HepG2 (cell line): ENCODE results near the gene ERFL. TPM values are rescaled to one million over a fixed set of nuclear protein-coding genes. Genes with fewer than 3 reads are reported as not detected.

Source experiments
- CENPX ChIP-seq: sonication (generic); formaldehyde crosslinking; IDR thresholded peaks from 2 replicates; pipeline ENCODE4 v1.9.0; 2021; ENCODE audit warnings: mild to moderate bottlenecking, missing genetic modification reagents, moderate library complexity
- GABPA ChIP-seq, 2 experiments: IDR thresholded peaks; 2 replicates each; pipeline ENCODE4 v1.6.1; 2011 to 2016; ENCODE audit warnings: low read depth in 2 of 2, low read length in 1 of 2, missing biosample characterization in 1 of 2, missing genetic modification characterization in 1 of 2
- GLMP ChIP-seq: sonication (generic); formaldehyde crosslinking; IDR thresholded peaks from 2 replicates; pipeline ENCODE4 v1.9.0; 2021; ENCODE audit warnings: missing genetic modification reagents, mild to moderate bottlenecking, borderline replicate concordance
- GZF1 ChIP-seq: sonication (generic); formaldehyde crosslinking; IDR thresholded peaks from 2 replicates; pipeline ENCODE4 v1.5.1; 2020; ENCODE audit warnings: mild to moderate bottlenecking, missing genetic modification reagents
- NR2F6 ChIP-seq, 2 experiments: IDR thresholded peaks; 2 replicates each; pipeline ENCODE4 v1.6.1; 2016; ENCODE audit warnings: antibody characterized with exemption in 1 of 2, mild to moderate bottlenecking in 1 of 2
- SETDB1 ChIP-seq: sonication (generic); formaldehyde crosslinking; IDR thresholded peaks from 2 replicates; pipeline ENCODE4 v1.5.1; 2020; ENCODE audit warnings: missing genetic modification reagents, mild to moderate bottlenecking, borderline replicate concordance
- TBP ChIP-seq: sonication (generic); formaldehyde crosslinking; IDR thresholded peaks from 2 replicates; pipeline ENCODE4 v1.5.0; 2020; ENCODE audit warnings: missing genetic modification reagents
- TFE3 ChIP-seq: IDR thresholded peaks from 2 replicates; pipeline ENCODE4 v1.6.1; 2016
- TIGD3 ChIP-seq: sonication (generic); formaldehyde crosslinking; IDR thresholded peaks from 2 replicates; pipeline ENCODE4 v1.5.1; 2020; ENCODE audit warnings: mild to moderate bottlenecking, missing genetic modification reagents, borderline replicate concordance
- YY1 ChIP-seq: IDR thresholded peaks from 2 replicates; pipeline ENCODE4 v1.6.1; 2011; ENCODE audit warnings: low read length, low read depth, moderate library complexity, mild to moderate bottlenecking; ENCODE audit not compliant: insufficient read depth, insufficient replicate concordance
- ZBTB4 ChIP-seq: sonication (generic); formaldehyde crosslinking; IDR thresholded peaks from 2 replicates; pipeline ENCODE4 v1.4.0; 2020; ENCODE audit warnings: missing genetic modification reagents, mild to moderate bottlenecking, borderline replicate concordance
- ZNF292 ChIP-seq: sonication (generic); formaldehyde crosslinking; IDR thresholded peaks from 2 replicates; pipeline ENCODE4 v1.8.1; 2022; ENCODE audit warnings: mild to moderate bottlenecking, low read depth, missing genetic modification reagents, borderline replicate concordance
- ZNF513 ChIP-seq: sonication (generic); formaldehyde crosslinking; conservative IDR thresholded peaks from 2 replicates; pipeline ENCODE4 v1.5.0; 2020; ENCODE audit warnings: missing genetic modification reagents
- ZNF710 ChIP-seq: sonication (generic); formaldehyde crosslinking; IDR thresholded peaks from 2 replicates; pipeline ENCODE4 v1.5.0; 2020; ENCODE audit warnings: mild to moderate bottlenecking, missing genetic modification reagents, borderline replicate concordance
- ZNF792 ChIP-seq: IDR thresholded peaks from 2 replicates; pipeline ENCODE4 v1.6.1; 2016
- ZNF891 ChIP-seq: sonication (generic); formaldehyde crosslinking; IDR thresholded peaks from 2 replicates; pipeline ENCODE4 v1.5.0; 2020; ENCODE audit warnings: mild to moderate bottlenecking, missing genetic modification reagents
- polyA plus RNA-seq, 8 experiments: library from polyadenylated mRNA; depleted of rRNA in 3 of 8; stranded (reverse) in 7 of 8; unstranded in 1 of 8; fragments of >200 nt; fragmentation: Illumina TruSeq in 4 of 8; extraction: Trizol in 4 of 8; gene quantifications; 2 replicates each; pipeline versions ENCODE4 v1.2.1 to v1.2.3, GENCODE V29; 2011 to 2016; ENCODE audit warnings: low read depth in 4 of 8, missing spikeins in 1 of 8, mixed read lengths in 1 of 8; ENCODE audit not compliant: insufficient read depth in 1 of 8
- total RNA-seq, 5 experiments: library from RNA; depleted of rRNA; stranded (reverse); fragments of >200 nt; fragmentation: Illumina TruSeq; extraction: Trizol; gene quantifications; 2 replicates each; pipeline ENCODE4 v1.2.3, GENCODE V29; 2016; ENCODE audit warnings: low read depth in 1 of 5

Gene ERFL
- total and polyA plus RNA-seq, 2 of the 13 experiments (the other 11 are each of a cell fraction or from before 2014, with no cell fraction given) = not detected

- TF ChIP-seq TFE3 (CRISPR knock-in tag) (0 out of 2 replicates have a peak, but pooled peaks have one; percentile 53), SETDB1 (CRISPR knock-in tag) (no peak), ZNF710 (CRISPR knock-in tag) (no peak), YY1 (no peak), ZNF792 (CRISPR knock-in tag) (peak; percentile 56; the same call in 1 of the 2 replicates), TIGD3 (no peak), ZNF292 (CRISPR knock-in tag) (no peak), NR2F6 (IDR thresholded peaks at IDR 0.05) (peak; percentile 61; the same call in 1 of the 2 replicates), NR2F6 (CRISPR knock-in tag; IDR thresholded peaks at IDR 0.05) (peak; percentile 39; the same call in 1 of the 2 replicates), ZBTB4 (no peak), GLMP (CRISPR knock-in tag) (no peak), ZNF513 (CRISPR knock-in tag) (no peak), TBP (CRISPR knock-in tag) (no peak), CENPX (no peak), GABPA (IDR thresholded peaks at IDR 0.05; ENCODE audit: low read depth, low read length) (no peak), GABPA (CRISPR knock-in tag; IDR thresholded peaks at IDR 0.05; ENCODE audit: low read depth) (peak; percentile 66), GZF1 (CRISPR knock-in tag) (no peak), ZNF891 (CRISPR knock-in tag) (no peak)
Measured at GRCh38 chr19:41904118-41904870, 24.0 kb downstream of the ERFL start (continued).
